GM12865 (cell line): ENCODE results near the gene IRF3.
A peak's percentile ranks its signal among the peaks of the same experiment; 100 is the strongest.

Experiments
- DNase-seq: peaks from one replicate; pipeline ENCODE4 v3.0.0; 2010; ENCODE audit warnings: low read depth
- H3K4me3 ChIP-seq: 2 replicates; pipeline ENCODE4 v1.5.1; 2011; ENCODE audit warnings: mild to moderate bottlenecking, low read depth, low read length, control low read depth
- TF ChIP-seq, protein P1 (sequence below): IDR thresholded peaks from 2 replicates; pipeline ENCODE4 v1.5.1; 2011; ENCODE audit warnings: low read length, control low read depth, low read depth, inconsistent platforms; ENCODE audit not compliant: insufficient read depth; ENCODE audit errors: missing control alignments

The IRF3 gene

DNA sequence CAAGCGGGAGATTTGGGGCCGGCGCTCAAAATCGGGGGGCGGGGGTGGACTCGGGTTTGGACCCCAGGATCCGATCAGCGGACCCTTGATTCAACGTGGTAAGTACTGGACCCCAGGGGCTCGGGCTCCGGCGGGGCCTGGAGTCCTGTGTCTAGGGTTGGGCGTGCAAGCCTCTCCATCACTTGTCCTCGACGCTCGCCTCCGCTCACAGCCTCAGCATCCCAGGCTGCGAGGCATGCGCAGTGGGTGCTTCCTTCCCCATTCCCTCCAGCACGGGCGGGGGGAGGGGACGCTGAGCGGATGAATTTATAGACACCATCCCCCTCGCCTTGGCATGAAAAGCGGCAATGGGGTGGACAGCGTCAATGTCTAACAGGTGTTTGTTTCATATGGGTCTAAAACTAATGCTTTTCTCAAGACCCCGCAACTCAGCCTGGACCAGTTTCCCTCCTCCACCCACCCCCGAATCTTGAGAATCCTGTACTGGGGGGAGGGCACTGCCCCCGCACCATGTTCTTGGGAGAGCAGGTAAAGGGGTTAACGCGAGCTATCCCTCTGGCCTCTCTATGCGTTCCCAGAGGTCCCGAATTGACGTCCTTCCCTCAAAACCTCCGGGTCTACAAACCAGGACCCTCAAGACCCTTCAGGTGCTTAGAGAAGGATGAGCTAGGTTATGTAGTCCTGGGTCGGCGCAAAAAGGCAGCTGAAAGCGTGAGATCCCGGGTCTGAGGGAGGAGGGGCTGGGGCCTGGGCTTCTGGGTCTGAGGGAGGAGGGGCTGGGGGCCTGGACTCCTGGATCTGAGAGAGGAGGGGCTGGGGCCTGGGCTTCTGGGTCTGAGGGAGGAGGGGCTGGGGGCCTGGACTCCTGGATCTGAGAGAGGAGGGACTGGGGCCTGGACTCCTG lies 25.8 kb upstream of the IRF3 start:
- DNase-seq: peak; percentile 38
- H3K4me3 ChIP-seq: no peak overlapping the region

GRCh38 chr19:49690656-49691242 lies 25.1 kb upstream of the IRF3 start, which contains the start of gene CPT1C:
TSS of gene CPT1C (plus strand) at chr19:49691116. CDS start at chr19:49692253, 1,137 bp downstream.
- TF ChIP-seq, protein P1, sequence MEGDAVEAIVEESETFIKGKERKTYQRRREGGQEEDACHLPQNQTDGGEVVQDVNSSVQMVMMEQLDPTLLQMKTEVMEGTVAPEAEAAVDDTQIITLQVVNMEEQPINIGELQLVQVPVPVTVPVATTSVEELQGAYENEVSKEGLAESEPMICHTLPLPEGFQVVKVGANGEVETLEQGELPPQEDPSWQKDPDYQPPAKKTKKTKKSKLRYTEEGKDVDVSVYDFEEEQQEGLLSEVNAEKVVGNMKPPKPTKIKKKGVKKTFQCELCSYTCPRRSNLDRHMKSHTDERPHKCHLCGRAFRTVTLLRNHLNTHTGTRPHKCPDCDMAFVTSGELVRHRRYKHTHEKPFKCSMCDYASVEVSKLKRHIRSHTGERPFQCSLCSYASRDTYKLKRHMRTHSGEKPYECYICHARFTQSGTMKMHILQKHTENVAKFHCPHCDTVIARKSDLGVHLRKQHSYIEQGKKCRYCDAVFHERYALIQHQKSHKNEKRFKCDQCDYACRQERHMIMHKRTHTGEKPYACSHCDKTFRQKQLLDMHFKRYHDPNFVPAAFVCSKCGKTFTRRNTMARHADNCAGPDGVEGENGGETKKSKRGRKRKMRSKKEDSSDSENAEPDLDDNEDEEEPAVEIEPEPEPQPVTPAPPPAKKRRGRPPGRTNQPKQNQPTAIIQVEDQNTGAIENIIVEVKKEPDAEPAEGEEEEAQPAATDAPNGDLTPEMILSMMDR: no peak
- DNase-seq: no peak
- no peak within 1 kb of the TSS for H3K4me3 ChIP-seq

More for the DNA sequence above, 25.8 kb upstream of the IRF3 start:
- TF ChIP-seq, protein P1: no peak

DNA sequence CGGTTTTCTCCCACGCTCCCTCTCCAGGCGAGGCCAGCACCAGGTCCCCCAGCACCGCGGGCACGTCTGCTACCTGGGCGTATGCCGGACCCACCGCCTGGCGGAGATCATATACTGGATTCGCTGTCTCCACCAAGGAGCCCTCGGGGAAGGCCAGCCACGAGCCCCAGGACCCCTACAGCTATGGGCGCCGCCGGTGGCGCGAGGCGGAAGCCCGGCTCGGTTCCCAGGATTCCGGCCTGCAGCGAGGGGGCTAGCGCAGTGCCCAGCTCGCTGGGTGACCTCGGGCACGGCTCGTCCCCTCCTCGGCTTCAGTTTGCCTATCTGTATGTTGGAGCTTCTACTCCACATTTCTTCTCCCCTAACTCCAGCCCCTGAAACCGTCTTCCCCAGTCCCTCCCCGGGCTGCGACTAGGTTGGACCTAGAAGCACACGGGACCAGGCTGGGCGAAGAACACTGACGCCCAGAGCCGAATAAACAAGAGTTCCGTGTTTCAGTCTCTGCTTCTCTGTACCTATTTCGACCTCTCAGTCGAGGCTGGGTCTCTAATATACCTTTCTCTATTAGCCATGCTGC lies 24.5 kb upstream of the IRF3 start:
- no peak overlapping the region for H3K4me3 ChIP-seq
- TF ChIP-seq, protein P1: no peak
- no peak for DNase-seq

DNA sequence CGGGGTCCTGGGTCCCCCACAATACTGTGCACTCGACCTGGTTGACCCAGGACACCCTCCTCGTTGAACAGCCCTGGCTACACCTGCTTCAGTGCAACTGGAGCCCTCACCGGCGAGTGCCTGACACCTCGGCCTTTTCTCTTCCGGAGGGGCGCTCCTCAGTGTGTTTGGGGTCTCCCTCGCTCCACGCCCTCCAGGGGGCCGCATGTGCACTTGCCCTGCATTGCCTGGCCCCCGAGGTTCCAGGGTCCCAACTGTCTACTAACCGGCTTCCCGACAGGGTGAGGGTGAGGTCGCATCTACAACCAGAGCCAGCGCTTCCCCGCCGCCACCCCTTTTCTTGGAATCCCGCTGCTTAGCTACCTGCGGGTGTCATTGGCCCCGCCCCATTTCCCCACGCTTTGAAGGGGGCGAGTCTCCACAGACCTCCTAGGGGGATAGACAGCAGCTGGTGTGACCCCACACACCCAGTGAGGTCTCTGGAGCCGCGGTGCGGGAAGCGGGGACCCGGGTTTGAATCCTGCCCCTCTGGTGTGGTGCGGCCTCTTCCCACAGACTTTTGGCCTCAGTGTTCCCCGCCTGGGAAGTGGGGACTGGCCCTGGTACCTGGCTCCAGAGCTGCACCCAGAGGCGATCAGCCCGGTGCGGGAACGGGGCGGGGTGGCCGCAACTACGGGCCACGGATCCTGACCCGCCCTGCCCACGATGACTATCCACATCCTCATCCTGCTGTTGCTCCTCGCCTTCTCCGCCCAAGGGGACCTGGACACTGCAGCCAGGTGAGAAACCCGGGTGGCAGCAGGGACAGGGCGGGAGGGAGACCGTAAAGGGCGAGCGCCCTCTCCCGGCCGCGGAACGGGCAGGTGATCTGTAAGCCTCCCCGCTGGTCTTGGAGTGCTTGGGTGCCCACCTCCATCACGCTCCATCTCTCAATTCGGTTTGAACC lies 23.7 kb upstream of the IRF3 start, which contains the start of gene ADM5:
TSS of gene ADM5 (plus strand) at position 462 of the 946 bp plus-strand sequence. CDS start at position 706, 244 bp downstream.
- TF ChIP-seq, protein P1: peak; percentile 51
- peak; percentile 50 for DNase-seq
- H3K4me3 ChIP-seq: no peak within 1 kb of the TSS

- no peak overlapping the region for H3K4me3 ChIP-seq
- TF ChIP-seq, protein P1: no peak
- peak; percentile 22 for DNase-seq
Measured at GRCh38 chr19:49688531-49689132, 23.0 kb upstream of the IRF3 start.
